OCI-LY7 (cell line): ENCODE data around the gene SLC25A38.

Experiments used
- CTCF ChIP-seq: fragments of 200-600 bp; sonication (generic); conservative IDR thresholded peaks from 2 replicates; pipeline ENCODE4 v1.5.1; 2014; ENCODE audit warnings: mild to moderate bottlenecking, antibody characterized with exemption, low read length, moderate library complexity, mixed read lengths
- EZH2phosphoT487 ChIP-seq: fragments of 200-600 bp; sonication (generic); IDR thresholded peaks from 2 replicates; pipeline ENCODE4 v1.6.1; 2018; ENCODE audit warnings: low read depth, borderline replicate concordance, mild to moderate bottlenecking, mixed run types, antibody characterized with exemption, low read length, moderate library complexity, mixed read lengths

GRCh38 chr3:39343076-39343717, 40.0 kb upstream of the SLC25A38 start:
- TF ChIP-seq CTCF: no peak
- no peak for TF ChIP-seq EZH2phosphoT487
